Tibial artery (tissue), 4 donors: ENCODE results near the gene GEN1.

Experiments
- DNase-seq, 2 donors: peaks; one replicate each; pipeline ENCODE4 v3.0.0-alpha.2; 2019
- H3K27ac ChIP-seq, 2 donors: fragments of 200-600 bp; sonication (generic) in 1 of 2; 1 replicate in 1 of 2; 2 replicates in 1 of 2; pipeline ENCODE4 v1.5.1; 2018 to 2019; ENCODE audit warnings: mild to moderate bottlenecking in 1 of 2
- H3K27me3 ChIP-seq, 2 donors: fragments of 200-600 bp; sonication (generic) in 1 of 2; one replicate each; pipeline versions ENCODE4 v1.5.1 to v1.6.0; 2016 to 2019
- H3K36me3 ChIP-seq, 3 donors: fragments of 200-600 bp; sonication (generic) in 2 of 3; one replicate each; pipeline ENCODE4 v1.5.1; 2016 to 2019; ENCODE audit warnings: mild to moderate bottlenecking in 2 of 3
- H3K4me1 ChIP-seq, 4 donors: fragments of 200-600 bp; sonication (generic) in 2 of 4; 1 replicate in 3 of 4; 2 replicates in 1 of 4; pipeline ENCODE4 v1.5.1; 2016 to 2019
- H3K4me3 ChIP-seq, 2 donors: fragments of 200-600 bp; sonication (generic) in 1 of 2; 1 replicate in 1 of 2; 2 replicates in 1 of 2; pipeline ENCODE4 v1.5.1; 2018 to 2019; ENCODE audit warnings: mild to moderate bottlenecking in 2 of 2
- H3K9me3 ChIP-seq, 3 donors: fragments of 200-600 bp; sonication (generic) in 1 of 3; one replicate each; pipeline ENCODE4 v1.5.1; 2016 to 2019
- intact Hi-C: fragments of 100-400 bp; cut with DNase I; formaldehyde crosslinking; loops from one replicate; pipeline ENCODE4 v1.15.0; 2023; ENCODE audit warnings: low total_unique reads
- TF ChIP-seq, protein P1 (sequence below), 2 experiments: fragments of 200-600 bp in 1 of 2; fragments of 450-650 bp in 1 of 2; IDR thresholded peaks; one replicate each; pipeline ENCODE4 v1.5.1; 2017 to 2019; ENCODE audit warnings: antibody characterized with exemption in 2 of 2, mild to moderate bottlenecking in 1 of 2, moderate library complexity in 1 of 2

Gene GEN1

GRCh38 chr2:17762451-17762850 lies 8.5 kb downstream of the GEN1 start:
- H3K4me1 ChIP-seq = no peaks in the 10 kb centered on the region
- no peaks in the 10 kb centered on the region for H3K27me3 ChIP-seq
- intact Hi-C loops = no loop called here
- TF ChIP-seq, protein P1, sequence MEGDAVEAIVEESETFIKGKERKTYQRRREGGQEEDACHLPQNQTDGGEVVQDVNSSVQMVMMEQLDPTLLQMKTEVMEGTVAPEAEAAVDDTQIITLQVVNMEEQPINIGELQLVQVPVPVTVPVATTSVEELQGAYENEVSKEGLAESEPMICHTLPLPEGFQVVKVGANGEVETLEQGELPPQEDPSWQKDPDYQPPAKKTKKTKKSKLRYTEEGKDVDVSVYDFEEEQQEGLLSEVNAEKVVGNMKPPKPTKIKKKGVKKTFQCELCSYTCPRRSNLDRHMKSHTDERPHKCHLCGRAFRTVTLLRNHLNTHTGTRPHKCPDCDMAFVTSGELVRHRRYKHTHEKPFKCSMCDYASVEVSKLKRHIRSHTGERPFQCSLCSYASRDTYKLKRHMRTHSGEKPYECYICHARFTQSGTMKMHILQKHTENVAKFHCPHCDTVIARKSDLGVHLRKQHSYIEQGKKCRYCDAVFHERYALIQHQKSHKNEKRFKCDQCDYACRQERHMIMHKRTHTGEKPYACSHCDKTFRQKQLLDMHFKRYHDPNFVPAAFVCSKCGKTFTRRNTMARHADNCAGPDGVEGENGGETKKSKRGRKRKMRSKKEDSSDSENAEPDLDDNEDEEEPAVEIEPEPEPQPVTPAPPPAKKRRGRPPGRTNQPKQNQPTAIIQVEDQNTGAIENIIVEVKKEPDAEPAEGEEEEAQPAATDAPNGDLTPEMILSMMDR (IDR thresholded peaks at IDR 0.05) = no peak
- no peak overlapping the region for H3K27ac ChIP-seq
- H3K4me3 ChIP-seq = no peak overlapping the region
- H3K36me3 ChIP-seq = peaks cover 0 to under 1% (median 0%) of the 10 kb centered on the region in 3 donors
- no peaks in the 10 kb centered on the region for H3K9me3 ChIP-seq
- no peak for DNase-seq

DNA sequence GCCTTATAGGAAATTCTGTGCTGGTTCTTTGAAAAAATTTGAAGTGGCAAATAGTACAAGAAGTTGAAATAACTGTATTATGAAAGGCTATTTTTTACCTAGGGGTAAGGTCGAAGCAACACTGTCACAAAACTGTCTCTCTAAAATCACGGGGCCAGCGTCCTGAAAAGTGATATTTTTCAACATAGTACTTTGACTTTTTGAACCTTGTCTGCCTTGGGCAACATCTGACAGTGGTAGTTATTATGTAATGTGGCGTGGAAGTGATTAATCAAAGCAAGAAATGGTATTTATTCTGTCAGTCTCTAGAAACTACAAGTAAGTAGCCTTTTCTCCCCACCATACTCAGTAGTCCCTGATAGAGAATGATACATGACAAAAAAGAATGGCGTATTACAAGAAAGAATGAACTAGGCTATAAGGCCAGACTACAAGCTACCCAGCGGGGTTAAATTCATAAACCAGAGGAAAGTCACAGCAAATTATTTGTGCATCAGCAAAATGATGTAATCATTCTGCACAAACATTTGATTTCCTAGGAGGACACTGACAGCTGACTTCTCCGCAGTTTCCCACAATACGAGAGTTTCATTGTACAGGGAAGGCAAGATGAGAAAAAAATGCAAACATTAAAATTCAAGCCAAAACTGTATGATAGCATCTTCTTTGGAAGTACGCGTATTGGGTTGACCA lies 9.8 kb downstream of the GEN1 start:
- DNase-seq = no peak
- Histone ChIP-seq H3K9me3 (no peaks in the 10 kb centered on the region), H3K36me3 (peaks cover 0 to 4% (median 0%) of the 10 kb centered on the region in 3 donors), H3K4me1 (no peaks in the 10 kb centered on the region), H3K27ac (no peak overlapping the region), H3K27me3 (no peaks in the 10 kb centered on the region), H3K4me3 (no peak overlapping the region)
- intact Hi-C loops = no loop called here
- TF ChIP-seq, protein P1 (IDR thresholded peaks at IDR 0.05) = no peak

DNA sequence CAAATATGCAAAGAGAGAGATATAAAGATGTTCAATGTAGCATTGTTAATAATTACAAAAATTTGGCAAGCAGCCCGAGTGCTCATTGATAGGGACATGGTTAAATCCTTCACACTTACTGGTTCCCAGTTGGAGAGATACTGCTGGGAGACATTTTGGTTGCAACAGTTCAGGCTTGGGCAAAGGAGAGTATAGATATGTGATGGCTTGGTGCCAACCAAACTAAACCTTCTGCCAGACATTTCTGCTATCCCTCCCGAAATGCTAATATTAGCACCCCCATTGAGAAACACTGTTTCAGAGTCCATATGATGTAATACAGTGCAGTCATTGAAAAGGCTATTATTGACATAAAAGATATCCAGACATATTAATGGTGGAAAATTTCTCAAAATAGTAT lies 11.5 kb downstream of the GEN1 start:
- intact Hi-C loops = no loop called here

DNA sequence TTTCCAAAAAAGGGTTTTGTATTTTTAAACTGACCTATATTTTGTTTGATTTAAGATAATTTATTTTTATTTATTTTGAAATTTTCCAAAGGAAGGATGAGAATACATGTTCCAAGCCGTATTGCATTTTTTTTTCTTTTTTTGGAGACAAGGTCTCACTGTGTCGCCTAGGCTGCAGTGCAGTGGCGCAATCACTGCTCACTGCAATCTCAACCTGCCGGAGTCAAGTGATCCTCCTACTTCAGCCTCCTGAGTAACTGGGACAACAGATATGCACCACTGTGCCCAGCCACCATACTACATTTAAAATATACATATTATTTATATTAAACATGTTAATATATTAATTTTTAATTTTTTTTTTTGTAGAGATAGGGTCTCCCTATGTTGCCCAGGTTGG lies 15.0 kb downstream of the GEN1 start:
- TF ChIP-seq, protein P1 (IDR thresholded peaks at IDR 0.05) = no peak
- no peak overlapping the region for H3K27ac ChIP-seq
- no peak overlapping the region for H3K4me3 ChIP-seq
- no peaks in the 10 kb centered on the region for H3K4me1 ChIP-seq
- no peaks in the 10 kb centered on the region for H3K9me3 ChIP-seq
- no peak for DNase-seq
- peaks cover 0 to 4% (median 0%) of the 10 kb centered on the region in 3 donors for H3K36me3 ChIP-seq
- no peaks in the 10 kb centered on the region for H3K27me3 ChIP-seq
- intact Hi-C loops = no loop called here

More for the DNA sequence above, 11.5 kb downstream of the GEN1 start:
- Histone ChIP-seq H3K4me1 (no peaks in the 10 kb centered on the region), H3K36me3 (peaks cover 0 to 4% (median 0%) of the 10 kb centered on the region in 3 donors), H3K27me3 (no peaks in the 10 kb centered on the region), H3K9me3 (no peaks in the 10 kb centered on the region), H3K27ac (no peak overlapping the region), H3K4me3 (no peak overlapping the region)
- no peak for DNase-seq
- TF ChIP-seq, protein P1 (IDR thresholded peaks at IDR 0.05) = no peak

DNA sequence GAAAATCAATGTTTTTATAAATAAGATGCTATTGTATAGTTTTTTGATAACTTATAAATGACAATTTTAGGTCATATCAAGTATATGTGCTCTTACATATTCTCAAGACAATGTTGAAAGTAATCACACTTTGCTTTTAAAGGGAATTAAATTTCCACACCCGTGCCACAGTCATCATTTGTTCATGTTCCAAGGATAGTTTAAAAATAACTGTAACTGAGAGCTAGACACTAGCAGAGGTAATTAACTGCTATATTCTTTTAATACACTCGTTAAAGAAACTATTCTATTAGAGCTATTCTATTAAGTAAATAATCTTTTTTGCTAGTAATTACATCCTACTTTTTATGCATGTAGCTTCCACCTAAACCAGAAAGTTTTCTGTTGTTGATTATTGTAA lies 18.0 kb downstream of the GEN1 start:
- DNase-seq = no peak
- H3K4me1 ChIP-seq = no peaks in the 10 kb centered on the region
- H3K27ac ChIP-seq = no peak overlapping the region
- no peaks in the 10 kb centered on the region for H3K27me3 ChIP-seq
- H3K4me3 ChIP-seq = no peak overlapping the region
- intact Hi-C loops = no loop called here
- H3K36me3 ChIP-seq = peaks cover 0 to 4% (median 0%) of the 10 kb centered on the region in 3 donors
- TF ChIP-seq, protein P1 (IDR thresholded peaks at IDR 0.05) = no peak
- no peaks in the 10 kb centered on the region for H3K9me3 ChIP-seq
